Activated B cell treated with CpG ODN at 0.5 μM for 24 hours (primary cell): ENCODE results near the gene WASF2. TPM values are rescaled to one million over a fixed set of nuclear protein-coding genes. Genes with fewer than 3 reads are reported as not detected.

ENCODE experiments used
- ATAC-seq: fragments of 200-7000 bp; cut with Tn5 transposase; one replicate; pipeline ENCODE4 v1.10.0; 2021; ENCODE audit warnings: low read depth, mild to moderate bottlenecking, moderate library complexity
- CTCF ChIA-PET: fragments of 350-600 bp; sonication (Branson Sonifier 250); formaldehyde crosslinking; loops from one replicate; lab custom pipeline; 2021; ENCODE audit warnings: antibody characterized with exemption; lab: Charles Lee
- POLR2A ChIA-PET: fragments of 350-600 bp; sonication (Branson Sonifier 250); formaldehyde crosslinking; loops from one replicate; lab custom pipeline; 2021; ENCODE audit warnings: antibody characterized with exemption; lab: Charles Lee
- DNase-seq: peaks from one replicate; pipeline ENCODE4 v3.0.0; 2022
- H3K27ac Mint-ChIP-seq: one replicate; pipeline ENCODE4 v1.8.0; 2020; ENCODE audit warnings: mixed read lengths
- H3K27me3 Mint-ChIP-seq: one replicate; pipeline ENCODE4 v1.8.0; 2021; ENCODE audit warnings: mixed read lengths
- H3K36me3 Mint-ChIP-seq: one replicate; pipeline ENCODE4 v1.8.0; 2021; ENCODE audit warnings: low read depth, mixed read lengths
- H3K4me1 Mint-ChIP-seq: one replicate; pipeline ENCODE4 v1.8.0; 2021; ENCODE audit warnings: mixed read lengths
- H3K4me3 Mint-ChIP-seq: one replicate; pipeline ENCODE4 v1.8.0; 2020; ENCODE audit warnings: mild to moderate bottlenecking, mixed read lengths
- H3K9me3 Mint-ChIP-seq: one replicate; pipeline ENCODE4 v1.8.0; 2020; ENCODE audit warnings: mixed read lengths
- intact Hi-C: fragments of 100-400 bp; cut with micrococcal nuclease; formaldehyde crosslinking; loops from one replicate; pipeline ENCODE4 v1.15.1; 2024
- total RNA-seq: library from RNA; stranded (reverse); gene quantifications from 2 replicates; pipeline ENCODE4 v1.2.3, GENCODE V29; 2022
- TF ChIP-seq, protein P1 (sequence below): fragments of 200-600 bp; IDR thresholded peaks from one replicate; pipeline ENCODE4 v1.8.0; 2022; ENCODE audit warnings: antibody characterized with exemption, mild to moderate bottlenecking

The WASF2 gene
- total RNA-seq, 1 donor from 2014 or later = 137 TPM

GRCh38 chr1:27439150-27439549 lies 50.8 kb downstream of the WASF2 start:
- Mint-ChIP-seq H3K27ac (peak overlapping the region; percentile 85), H3K27me3 (no peaks in the 10 kb centered on the region), H3K36me3 (peaks cover 19% of the 10 kb centered on the region), H3K9me3 (no peaks in the 10 kb centered on the region), H3K4me3 (no peak overlapping the region), H3K4me1 (peaks cover 76% of the 10 kb centered on the region)
- ChIA-PET POLR2A (interaction anchor here (0.8 to 3.0 kb wide), 6 partner anchors 8 to 51 kb away, joined by 3 to 21 read pairs (median 8); partner anchors contain the start of gene WASF2), CTCF (interaction anchor here (1.0 to 1.1 kb wide), 2 partner anchors 36 to 167 kb away, joined by 3 to 5 read pairs; no protein-coding TSS in a partner anchor)
- TF ChIP-seq, protein P1, sequence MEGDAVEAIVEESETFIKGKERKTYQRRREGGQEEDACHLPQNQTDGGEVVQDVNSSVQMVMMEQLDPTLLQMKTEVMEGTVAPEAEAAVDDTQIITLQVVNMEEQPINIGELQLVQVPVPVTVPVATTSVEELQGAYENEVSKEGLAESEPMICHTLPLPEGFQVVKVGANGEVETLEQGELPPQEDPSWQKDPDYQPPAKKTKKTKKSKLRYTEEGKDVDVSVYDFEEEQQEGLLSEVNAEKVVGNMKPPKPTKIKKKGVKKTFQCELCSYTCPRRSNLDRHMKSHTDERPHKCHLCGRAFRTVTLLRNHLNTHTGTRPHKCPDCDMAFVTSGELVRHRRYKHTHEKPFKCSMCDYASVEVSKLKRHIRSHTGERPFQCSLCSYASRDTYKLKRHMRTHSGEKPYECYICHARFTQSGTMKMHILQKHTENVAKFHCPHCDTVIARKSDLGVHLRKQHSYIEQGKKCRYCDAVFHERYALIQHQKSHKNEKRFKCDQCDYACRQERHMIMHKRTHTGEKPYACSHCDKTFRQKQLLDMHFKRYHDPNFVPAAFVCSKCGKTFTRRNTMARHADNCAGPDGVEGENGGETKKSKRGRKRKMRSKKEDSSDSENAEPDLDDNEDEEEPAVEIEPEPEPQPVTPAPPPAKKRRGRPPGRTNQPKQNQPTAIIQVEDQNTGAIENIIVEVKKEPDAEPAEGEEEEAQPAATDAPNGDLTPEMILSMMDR = no peak
- no peak for ATAC-seq
- DNase-seq = no peak
- intact Hi-C loops = loop anchor here (2.0 kb wide), 1 partner anchor 36 kb away; no protein-coding TSS in a partner anchor

- Mint-ChIP-seq H3K4me1 (peaks cover 78% of the 10 kb centered on the region), H3K9me3 (no peaks in the 10 kb centered on the region), H3K27ac (peak overlapping the region; percentile 85), H3K36me3 (peaks cover 19% of the 10 kb centered on the region), H3K27me3 (no peaks in the 10 kb centered on the region), H3K4me3 (peak overlapping the region; percentile 9)
- TF ChIP-seq, protein P1 = no peak
- intact Hi-C loops = loop anchor here (2.0 kb wide), 1 partner anchor 36 kb away; no protein-coding TSS in a partner anchor
- no peak for ATAC-seq
- DNase-seq = no peak
- CTCF ChIA-PET = interaction anchor here (1.0 to 1.1 kb wide), 2 partner anchors 35 to 168 kb away, joined by 3 to 5 read pairs; no protein-coding TSS in a partner anchor
- POLR2A ChIA-PET = interaction anchor here (0.6 to 3.0 kb wide), 9 partner anchors 9 to 51 kb away, joined by 3 to 21 read pairs (median 6); partner anchors contain the start of gene WASF2
Measured at GRCh38 chr1:27438621-27439061, 51.3 kb downstream of the WASF2 start.

DNA sequence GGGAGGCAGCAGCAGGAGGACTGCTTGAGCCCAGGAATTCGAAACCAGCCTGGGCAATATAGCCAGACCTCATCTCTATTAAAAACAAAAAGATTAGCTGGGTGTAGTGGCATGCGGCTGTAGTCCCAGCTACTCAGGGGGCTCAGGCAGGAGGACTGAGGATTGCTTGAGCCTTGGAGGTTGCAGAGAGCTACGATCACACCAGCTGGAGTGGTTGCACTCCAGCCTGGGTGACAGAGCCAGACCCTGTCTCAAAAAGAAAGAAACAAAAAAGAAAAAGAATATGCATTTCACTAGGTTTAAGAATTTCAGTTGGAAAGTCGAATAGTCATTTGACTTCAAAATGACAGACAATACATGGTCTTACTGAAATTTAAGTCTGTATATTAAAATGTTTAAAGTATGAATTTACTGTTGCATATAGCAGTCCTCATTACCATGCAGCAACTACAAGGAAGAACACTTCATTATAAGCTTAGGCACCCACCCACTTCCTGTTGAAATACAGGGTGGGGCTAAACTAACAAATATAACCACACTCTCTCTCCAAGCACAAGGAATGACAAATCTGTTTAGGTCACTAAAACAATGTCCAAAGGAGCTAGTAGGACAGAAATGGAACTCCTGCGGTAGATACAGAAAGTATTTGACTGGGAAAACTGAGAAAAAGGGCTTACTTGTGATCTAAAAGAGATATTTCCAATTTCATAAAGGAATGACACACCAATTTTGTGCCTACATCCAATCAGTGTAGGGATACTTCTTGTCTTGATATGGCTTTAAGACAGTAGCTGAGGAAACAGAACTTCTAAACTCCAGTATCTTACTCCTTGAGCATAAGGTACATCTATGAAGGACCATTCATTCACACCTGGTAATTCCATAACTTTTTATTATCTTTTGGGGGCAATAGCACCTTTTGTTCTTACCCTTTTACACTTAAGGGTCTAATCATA lies 53.5 kb downstream of the WASF2 start:
- ATAC-seq (peak; percentile 49), DNase-seq (no peak)
- Mint-ChIP-seq H3K4me3 (peak overlapping the region; percentile 63), H3K27ac (peak overlapping the region; percentile 91), H3K4me1 (peaks cover 87% of the 10 kb centered on the region), H3K27me3 (no peaks in the 10 kb centered on the region), H3K36me3 (peaks cover 19% of the 10 kb centered on the region), H3K9me3 (no peaks in the 10 kb centered on the region)
- ChIA-PET POLR2A (interaction anchor here (0.5 to 3.2 kb wide), 17 partner anchors 9 to 200 kb away, joined by 3 to 21 read pairs (median 5); partner anchors contain the start of genes AHDC1 and WASF2), CTCF (interaction anchor here (1.2 to 2.4 kb wide), 4 partner anchors 9 to 136 kb away, joined by 3 to 9 read pairs (median 6); no protein-coding TSS in a partner anchor)
- intact Hi-C loops = loop anchor here (1.0 kb wide), 3 partner anchors 8 to 53 kb away; no protein-coding TSS in a partner anchor
- TF ChIP-seq, protein P1 = no peak

GRCh38 chr1:27435566-27436203 lies 54.3 kb downstream of the WASF2 start:
- H3K9me3 Mint-ChIP-seq = no peaks in the 10 kb centered on the region
- H3K27me3 Mint-ChIP-seq = no peaks in the 10 kb centered on the region
- ChIA-PET POLR2A (interaction anchor here (0.7 to 3.2 kb wide), 10 partner anchors 9 to 787 kb away, joined by 3 to 12 read pairs (median 5); partner anchors contain the start of gene WASF2), CTCF (interaction anchor here (0.9 to 2.4 kb wide), 5 partner anchors 8 to 135 kb away, joined by 3 to 9 read pairs (median 4); no protein-coding TSS in a partner anchor)
- H3K4me1 Mint-ChIP-seq = peaks cover 90% of the 10 kb centered on the region
- no peak for DNase-seq
- H3K4me3 Mint-ChIP-seq = peak overlapping the region; percentile 50
- intact Hi-C loops = loop anchor here (1.0 kb wide), 3 partner anchors 8 to 54 kb away; no protein-coding TSS in a partner anchor
- peak; percentile 68 for ATAC-seq
- peaks cover 13% of the 10 kb centered on the region for H3K36me3 Mint-ChIP-seq
- H3K27ac Mint-ChIP-seq = peak overlapping the region; percentile 91
- TF ChIP-seq, protein P1 = no peak
